Lung (tissue), 12 donors: Measurements from ENCODE around the gene OLFML1. TPM values are rescaled to one million over a fixed set of nuclear protein-coding genes. Genes with fewer than 3 reads are reported as not detected.

Source experiments
- ATAC-seq: fragments of 200-7000 bp; cut with Tn5 transposase; one replicate; pipeline ENCODE4 v1.9.1; 2020; ENCODE audit warnings: moderate number of reproducible peaks; ENCODE audit not compliant: insufficient read depth, low FRiP score
- DNase-seq, 3 donors: peaks; one replicate each; pipeline ENCODE4 v3.0.0-alpha.2; 2013 to 2017
- H3K27ac ChIP-seq, 2 donors: one replicate each; pipeline ENCODE4 v1.5.1; 2013; ENCODE audit warnings: mild to moderate bottlenecking in 2 of 2, moderate library complexity in 2 of 2, control low read depth in 1 of 2, inconsistent platforms in 1 of 2, low read depth in 1 of 2, low read length in 1 of 2
- H3K27me3 ChIP-seq, 3 donors: one replicate each; pipeline ENCODE4 v1.5.1; 2013; ENCODE audit warnings: low read length in 2 of 3; ENCODE audit not compliant: control insufficient read depth in 3 of 3, insufficient read depth in 3 of 3
- H3K36me3 ChIP-seq, 4 donors: one replicate each; pipeline ENCODE4 v1.5.1; 2013; ENCODE audit warnings: low read length in 4 of 4, mild to moderate bottlenecking in 1 of 4, moderate library complexity in 1 of 4; ENCODE audit not compliant: control insufficient read depth in 4 of 4, insufficient read depth in 4 of 4
- H3K4me1 ChIP-seq, 5 donors: one replicate each; pipeline ENCODE4 v1.5.1; 2013; ENCODE audit warnings: low read length in 5 of 5, mild to moderate bottlenecking in 2 of 5, moderate library complexity in 1 of 5; ENCODE audit not compliant: control insufficient read depth in 5 of 5, insufficient read depth in 5 of 5
- H3K4me3 ChIP-seq: one replicate; pipeline ENCODE4 v1.5.1; 2013; ENCODE audit warnings: mild to moderate bottlenecking, control low read depth, moderate library complexity
- H3K9ac ChIP-seq, 2 donors: one replicate each; pipeline ENCODE4 v1.5.1; 2013; ENCODE audit warnings: low read length in 2 of 2, control low read depth in 1 of 2; ENCODE audit not compliant: insufficient read depth in 1 of 2
- H3K9me3 ChIP-seq, 4 donors: one replicate each; pipeline ENCODE4 v1.5.1; 2013; ENCODE audit warnings: low read length in 3 of 4, mild to moderate bottlenecking in 1 of 4, moderate library complexity in 1 of 4; ENCODE audit not compliant: control insufficient read depth in 4 of 4, insufficient read depth in 3 of 4
- WGBS, 2 donors: extraction: QIAGEN DNeasy Blood & Tissue Kit; methylation state at CpG; one replicate each; pipeline ENCODE4 v1.1.7; 2013; 5-methylcytosine and 5-hydroxymethylcytosine counted together
- polyA plus RNA-seq, 2 donors: library from polyadenylated mRNA; stranded (reverse); fragments of 200-250 nt; gene quantifications; one replicate each; pipeline ENCODE4 v1.2.1, GENCODE V29; 2013
- total RNA-seq, 2 donors: library from RNA; depleted of rRNA in 1 of 2; stranded (reverse); fragments of >200 nt in 1 of 2; gene quantifications; one replicate each; pipeline ENCODE4 v1.2.1, GENCODE V29; 2014 to 2021
- TF ChIP-seq, protein P1 (sequence below): IDR thresholded peaks from 2 replicates; pipeline ENCODE4 v1.5.1; 2012; ENCODE audit warnings: mild to moderate bottlenecking; ENCODE audit errors: control extremely low read depth, extremely low read depth
- donor health status: control.
- donor health status: control.
- donor health status: Bipolar disorder and iron deficiency.
- donor health status: healthy.
- donor health status: DM: yes; HTN: yes; CAD: no.

OLFML1 gene
- total and polyA plus RNA-seq, 4 donors, result 2.6 to 28.1 (median 9.5) TPM

DNA sequence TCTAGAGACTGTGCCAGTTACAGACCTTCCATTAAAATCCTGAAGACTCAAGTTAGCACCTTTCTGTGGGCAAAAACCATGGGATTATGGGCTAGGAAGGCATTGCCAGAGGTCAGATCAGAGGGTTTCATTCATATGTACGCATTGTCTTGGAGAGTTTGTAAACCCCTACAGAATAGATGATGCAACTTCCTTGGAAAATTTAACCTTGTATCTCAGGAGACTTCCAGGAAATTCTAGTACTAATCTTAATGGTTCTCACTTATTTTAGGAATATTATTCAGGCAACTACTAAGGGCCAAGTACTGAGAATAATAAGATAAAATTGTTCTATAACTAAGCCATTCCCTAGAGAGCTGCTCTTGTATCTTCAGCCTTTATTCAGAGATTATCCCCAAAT, 6.9 kb downstream of the OLFML1 start:
- WGBS, 2 donors, result 63 to 85% methylated on average over 1 of the region's 1 CpG
- Histone ChIP-seq H3K9ac (no peak overlapping the region), H3K27me3 (peaks cover 0 to 2% (median 0%) of the 10 kb centered on the region in 3 donors), H3K36me3 (peaks cover 0 to 56% (median 16%) of the 10 kb centered on the region in 4 donors), H3K4me3 (no peak overlapping the region), H3K9me3 (no peaks in the 10 kb centered on the region), H3K4me1 (peaks cover 0 to 5% (median 0%) of the 10 kb centered on the region in 5 donors), H3K27ac (no peak overlapping the region)
- ATAC-seq, result no peak
- DNase-seq, result no peak
- TF ChIP-seq, protein P1, sequence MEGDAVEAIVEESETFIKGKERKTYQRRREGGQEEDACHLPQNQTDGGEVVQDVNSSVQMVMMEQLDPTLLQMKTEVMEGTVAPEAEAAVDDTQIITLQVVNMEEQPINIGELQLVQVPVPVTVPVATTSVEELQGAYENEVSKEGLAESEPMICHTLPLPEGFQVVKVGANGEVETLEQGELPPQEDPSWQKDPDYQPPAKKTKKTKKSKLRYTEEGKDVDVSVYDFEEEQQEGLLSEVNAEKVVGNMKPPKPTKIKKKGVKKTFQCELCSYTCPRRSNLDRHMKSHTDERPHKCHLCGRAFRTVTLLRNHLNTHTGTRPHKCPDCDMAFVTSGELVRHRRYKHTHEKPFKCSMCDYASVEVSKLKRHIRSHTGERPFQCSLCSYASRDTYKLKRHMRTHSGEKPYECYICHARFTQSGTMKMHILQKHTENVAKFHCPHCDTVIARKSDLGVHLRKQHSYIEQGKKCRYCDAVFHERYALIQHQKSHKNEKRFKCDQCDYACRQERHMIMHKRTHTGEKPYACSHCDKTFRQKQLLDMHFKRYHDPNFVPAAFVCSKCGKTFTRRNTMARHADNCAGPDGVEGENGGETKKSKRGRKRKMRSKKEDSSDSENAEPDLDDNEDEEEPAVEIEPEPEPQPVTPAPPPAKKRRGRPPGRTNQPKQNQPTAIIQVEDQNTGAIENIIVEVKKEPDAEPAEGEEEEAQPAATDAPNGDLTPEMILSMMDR, result no peak

DNA sequence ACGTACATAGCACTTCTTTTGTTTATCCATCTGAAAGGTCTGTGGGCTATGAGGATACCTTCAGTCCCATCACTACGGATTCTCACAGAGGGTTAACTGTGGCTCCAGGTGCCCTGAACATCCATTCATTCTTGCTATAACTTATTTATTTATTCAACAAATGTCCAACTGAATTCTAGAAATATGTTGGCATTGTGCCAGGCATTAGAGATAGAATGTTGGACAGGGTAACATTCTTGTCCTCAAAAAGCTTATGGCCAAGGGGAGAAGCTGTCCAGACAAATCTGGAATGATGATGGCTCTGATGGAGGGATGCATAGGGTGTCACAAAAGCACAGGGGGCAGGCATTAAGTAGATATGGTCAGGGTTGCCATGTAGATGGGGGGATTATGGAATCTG, 8.4 kb downstream of the OLFML1 start:
- TF ChIP-seq, protein P1, result no peak
- WGBS, 2 donors, result 82 to 89% methylated on average over 2 of the region's 2 CpGs
- Histone ChIP-seq H3K27ac (no peak overlapping the region), H3K9ac (no peak overlapping the region), H3K27me3 (peaks cover 0 to 2% (median 2%) of the 10 kb centered on the region in 3 donors), H3K9me3 (no peaks in the 10 kb centered on the region), H3K4me3 (no peak overlapping the region), H3K36me3 (peaks cover 0 to 50% (median 16%) of the 10 kb centered on the region in 4 donors), H3K4me1 (peaks cover 0 to 2% (median 0%) of the 10 kb centered on the region in 5 donors)
- no peak for DNase-seq
- ATAC-seq, result no peak

DNA sequence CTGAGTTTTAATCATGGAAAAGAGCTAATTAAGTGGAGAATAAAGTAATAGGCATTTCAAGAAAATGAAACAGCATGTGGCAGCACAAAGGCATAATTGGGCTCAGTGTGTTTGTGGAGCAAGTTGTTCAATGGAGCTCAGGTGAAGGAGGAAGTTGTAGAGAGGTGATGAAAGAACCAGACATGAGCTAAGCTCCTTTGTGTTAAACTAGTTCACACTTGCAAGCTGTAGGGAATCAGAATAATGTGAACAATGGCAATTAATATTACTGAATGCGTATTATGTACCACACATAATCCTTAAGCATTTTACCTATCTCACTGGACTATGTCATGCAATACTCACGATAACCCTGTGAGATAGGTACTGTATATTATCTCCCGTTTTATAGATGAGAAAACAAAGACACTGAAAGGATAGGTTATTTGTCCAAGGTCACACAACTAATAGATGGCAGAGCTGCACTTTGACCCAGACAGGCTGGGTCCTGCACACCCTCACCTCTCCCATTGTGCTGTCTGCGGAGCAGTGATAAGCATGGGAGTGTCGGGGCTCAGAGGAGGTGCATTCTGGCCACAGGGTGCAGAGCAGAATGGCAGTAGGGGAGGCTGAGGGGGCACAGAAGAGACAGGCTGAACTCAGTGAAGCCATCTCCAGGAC, 8.9 kb downstream of the OLFML1 start:
- no peak overlapping the region for H3K27ac ChIP-seq
- DNase-seq, result peak in 2 of 3 donors; percentile 19 to 33
- TF ChIP-seq, protein P1, result no peak
- H3K9me3 ChIP-seq, result no peaks in the 10 kb centered on the region
- no peak for ATAC-seq
- 88 to 92% methylated on average over 5 of the region's 5 CpGs for WGBS, 2 donors
- H3K4me3 ChIP-seq, result no peak overlapping the region
- H3K4me1 ChIP-seq, result peaks cover 0 to 2% (median 0%) of the 10 kb centered on the region in 5 donors
- peaks cover 0 to 46% (median 15%) of the 10 kb centered on the region in 4 donors for H3K36me3 ChIP-seq
- H3K27me3 ChIP-seq, result peaks cover 0 to 2% (median 2%) of the 10 kb centered on the region in 3 donors
- H3K9ac ChIP-seq, result no peak overlapping the region
